Right lobe of liver (tissue), 4 donors: Measurements from ENCODE around the gene UGCG.

ENCODE experiments used
- POLR2A ChIP-seq: fragments of 450-650 bp; IDR thresholded peaks from one replicate; pipeline ENCODE4 v1.6.1; 2017; ENCODE audit warnings: antibody characterized with exemption, mild to moderate bottlenecking
- TF ChIP-seq, protein P1 (sequence below), 4 donors: fragments of 200-600 bp in 3 of 4; fragments of 450-650 bp in 1 of 4; IDR thresholded peaks; one replicate each; pipeline versions ENCODE4 v1.5.1 to v1.8.0; 2016 to 2022; ENCODE audit warnings: antibody characterized with exemption in 4 of 4, mild to moderate bottlenecking in 2 of 4
- donor health status: DM: no; HTN: no; CAD: no.
- donor health status: DM: no; HTN: no; CAD: no.
- donor health status: DM: no; HTN: yes; CAD: no.

DNA sequence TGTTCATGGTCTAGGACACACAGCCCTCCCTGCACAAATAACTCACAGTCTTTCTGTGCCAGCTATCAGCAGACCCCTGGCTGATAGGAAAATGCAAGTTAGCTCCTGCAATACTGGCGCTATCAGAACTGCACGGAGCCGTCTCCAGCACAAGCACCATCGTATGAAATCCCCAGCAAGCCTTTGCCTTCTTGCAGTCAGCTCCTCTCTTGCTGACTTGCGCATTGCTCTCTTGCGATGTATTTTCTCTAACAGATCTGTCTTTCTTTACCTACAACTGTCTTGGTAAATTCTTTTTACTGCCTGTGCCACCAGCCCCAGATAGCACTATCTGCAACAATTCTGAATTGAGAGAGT is 25.1 kb upstream of the UGCG start:
- TF ChIP-seq, protein P1, sequence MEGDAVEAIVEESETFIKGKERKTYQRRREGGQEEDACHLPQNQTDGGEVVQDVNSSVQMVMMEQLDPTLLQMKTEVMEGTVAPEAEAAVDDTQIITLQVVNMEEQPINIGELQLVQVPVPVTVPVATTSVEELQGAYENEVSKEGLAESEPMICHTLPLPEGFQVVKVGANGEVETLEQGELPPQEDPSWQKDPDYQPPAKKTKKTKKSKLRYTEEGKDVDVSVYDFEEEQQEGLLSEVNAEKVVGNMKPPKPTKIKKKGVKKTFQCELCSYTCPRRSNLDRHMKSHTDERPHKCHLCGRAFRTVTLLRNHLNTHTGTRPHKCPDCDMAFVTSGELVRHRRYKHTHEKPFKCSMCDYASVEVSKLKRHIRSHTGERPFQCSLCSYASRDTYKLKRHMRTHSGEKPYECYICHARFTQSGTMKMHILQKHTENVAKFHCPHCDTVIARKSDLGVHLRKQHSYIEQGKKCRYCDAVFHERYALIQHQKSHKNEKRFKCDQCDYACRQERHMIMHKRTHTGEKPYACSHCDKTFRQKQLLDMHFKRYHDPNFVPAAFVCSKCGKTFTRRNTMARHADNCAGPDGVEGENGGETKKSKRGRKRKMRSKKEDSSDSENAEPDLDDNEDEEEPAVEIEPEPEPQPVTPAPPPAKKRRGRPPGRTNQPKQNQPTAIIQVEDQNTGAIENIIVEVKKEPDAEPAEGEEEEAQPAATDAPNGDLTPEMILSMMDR (IDR thresholded peaks at IDR 0.05) = no peak
- TF ChIP-seq POLR2A = no peak
